MCF 10A (cell line): ENCODE measurements around the gene ARHGAP10. TPM values are rescaled to one million over a fixed set of nuclear protein-coding genes. Genes with fewer than 3 reads are reported as not detected.
A peak's percentile ranks its signal among the peaks of the same experiment; 100 is the strongest.

Experiments
- BruUV-seq: library from RNA; stranded (reverse); fragments of 400-500 nt; replicated peaks from 2 replicates; lab custom pipeline; 2021; lab: Mats Ljungman, UMichigan
- CTCF ChIA-PET: fragments of 300-600 bp; sonication (Branson Sonifier 250); formaldehyde crosslinking; extraction: SDS; loops from one replicate; lab custom pipeline; 2021; ENCODE audit warnings: antibody characterized with exemption, inconsistent platforms; lab: Yijun Ruan, JAX
- POLR2A ChIA-PET: fragments of 300-600, 350-650 bp; sonication (Branson Sonifier 250); formaldehyde crosslinking; extraction: SDS; loops from one replicate; lab custom pipeline; 2020; ENCODE audit warnings: antibody characterized with exemption, inconsistent platforms; lab: Yijun Ruan, JAX
- DNase-seq: peaks from one replicate; pipeline ENCODE4 v3.0.0-alpha.2; 2018; ENCODE audit not compliant: unreplicated experiment
- H3K27ac Mint-ChIP-seq: one replicate; pipeline ENCODE4 v1.8.0; 2022; ENCODE audit warnings: mild to moderate bottlenecking, low read depth, mixed read lengths; ENCODE audit not compliant: unreplicated experiment
- H3K27me3 Mint-ChIP-seq: one replicate; pipeline ENCODE4 v1.8.0; 2022; ENCODE audit warnings: mixed read lengths; ENCODE audit not compliant: insufficient read depth, unreplicated experiment
- H3K36me3 Mint-ChIP-seq: one replicate; pipeline ENCODE4 v1.8.0; 2022; ENCODE audit warnings: mild to moderate bottlenecking, moderate library complexity, mixed read lengths; ENCODE audit not compliant: insufficient read depth, unreplicated experiment
- H3K4me1 Mint-ChIP-seq: one replicate; pipeline ENCODE4 v1.8.0; 2022; ENCODE audit warnings: mixed read lengths; ENCODE audit not compliant: insufficient read depth, unreplicated experiment
- H3K4me3 Mint-ChIP-seq: one replicate; pipeline ENCODE4 v1.8.0; 2022; ENCODE audit warnings: mild to moderate bottlenecking, moderate library complexity, mixed read lengths; ENCODE audit not compliant: unreplicated experiment
- H3K9me3 Mint-ChIP-seq: one replicate; pipeline ENCODE4 v1.8.0; 2022; ENCODE audit warnings: mixed read lengths; ENCODE audit not compliant: unreplicated experiment
- intact Hi-C: fragments of 100-400 bp; cut with micrococcal nuclease; formaldehyde crosslinking; loops from 2 replicates; pipeline ENCODE4 v1.14.1; 2022
- total RNA-seq: library from RNA; stranded (reverse); gene quantifications from 2 replicates; pipeline ENCODE4 v1.2.3, GENCODE V29; 2022
- TF ChIP-seq, protein P1 (sequence below): fragments of 200-600 bp; IDR thresholded peaks from one replicate; pipeline ENCODE4 v1.8.0; 2022; ENCODE audit warnings: antibody characterized with exemption, mild to moderate bottlenecking; ENCODE audit not compliant: unreplicated experiment

ARHGAP10 gene
- total RNA-seq, 1 experiment from 2014 or later, result 22.4 TPM

DNA sequence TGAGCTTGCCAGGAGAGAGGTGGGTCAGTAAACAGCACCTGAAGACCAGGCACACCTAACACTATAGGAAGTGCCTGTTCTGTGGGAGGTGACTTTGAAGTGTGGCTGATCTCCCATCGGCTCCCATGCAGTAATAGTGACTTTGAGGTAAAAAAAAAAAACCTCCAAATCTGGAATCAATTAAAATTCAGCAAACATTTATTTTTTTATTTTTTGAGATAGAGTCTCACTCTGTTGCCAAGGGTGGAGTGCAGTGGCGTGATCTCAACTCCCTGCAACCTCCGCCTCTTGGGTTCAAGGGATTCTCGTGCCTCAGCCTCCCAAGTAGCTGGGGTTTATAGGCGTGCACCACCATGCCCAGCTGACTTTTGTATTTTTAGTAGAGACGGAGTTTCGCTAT is 32.4 kb downstream of the ARHGAP10 start:
- Mint-ChIP-seq H3K27ac (no peak overlapping the region), H3K27me3 (no peaks in the 10 kb centered on the region), H3K9me3 (no peaks in the 10 kb centered on the region), H3K4me1 (peaks cover 28% of the 10 kb centered on the region), H3K4me3 (no peak overlapping the region), H3K36me3 (peaks cover 8% of the 10 kb centered on the region)
- BruUV-seq, result no TSS peak
- ChIA-PET POLR2A (interaction anchor here (1.0 to 1.2 kb wide), 3 partner anchors 9 to 63 kb away, joined by 5 to 7 read pairs (median 6); no protein-coding TSS in a partner anchor), CTCF (interaction anchor here (1.1 kb wide), 1 partner anchor 102 kb away, joined by 4 read pairs; no protein-coding TSS in a partner anchor)
- intact Hi-C loops, result no loop called here
- TF ChIP-seq, protein P1, sequence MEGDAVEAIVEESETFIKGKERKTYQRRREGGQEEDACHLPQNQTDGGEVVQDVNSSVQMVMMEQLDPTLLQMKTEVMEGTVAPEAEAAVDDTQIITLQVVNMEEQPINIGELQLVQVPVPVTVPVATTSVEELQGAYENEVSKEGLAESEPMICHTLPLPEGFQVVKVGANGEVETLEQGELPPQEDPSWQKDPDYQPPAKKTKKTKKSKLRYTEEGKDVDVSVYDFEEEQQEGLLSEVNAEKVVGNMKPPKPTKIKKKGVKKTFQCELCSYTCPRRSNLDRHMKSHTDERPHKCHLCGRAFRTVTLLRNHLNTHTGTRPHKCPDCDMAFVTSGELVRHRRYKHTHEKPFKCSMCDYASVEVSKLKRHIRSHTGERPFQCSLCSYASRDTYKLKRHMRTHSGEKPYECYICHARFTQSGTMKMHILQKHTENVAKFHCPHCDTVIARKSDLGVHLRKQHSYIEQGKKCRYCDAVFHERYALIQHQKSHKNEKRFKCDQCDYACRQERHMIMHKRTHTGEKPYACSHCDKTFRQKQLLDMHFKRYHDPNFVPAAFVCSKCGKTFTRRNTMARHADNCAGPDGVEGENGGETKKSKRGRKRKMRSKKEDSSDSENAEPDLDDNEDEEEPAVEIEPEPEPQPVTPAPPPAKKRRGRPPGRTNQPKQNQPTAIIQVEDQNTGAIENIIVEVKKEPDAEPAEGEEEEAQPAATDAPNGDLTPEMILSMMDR, result no peak
- DNase-seq, result no peak

DNA sequence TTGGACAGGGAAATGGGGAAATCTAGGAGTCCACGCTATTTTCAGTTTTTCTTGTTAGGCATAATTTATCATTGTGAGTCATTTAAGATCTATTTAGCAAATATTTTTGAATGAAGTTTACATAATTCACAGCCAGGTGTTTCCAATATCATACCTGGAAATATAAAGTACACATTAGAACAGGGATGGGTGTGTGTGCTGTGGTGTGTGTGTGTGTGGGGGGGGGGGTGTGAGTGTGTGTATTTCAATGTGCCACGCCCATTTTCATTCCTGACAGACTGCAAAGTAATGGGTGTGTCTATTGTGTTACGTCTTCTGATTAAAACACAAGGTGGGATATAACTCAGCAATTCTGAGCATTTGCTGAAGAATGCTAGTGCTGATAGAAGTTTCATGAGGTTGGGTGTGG is 33.2 kb downstream of the ARHGAP10 start:
- H3K27me3 Mint-ChIP-seq, result no peaks in the 10 kb centered on the region
- intact Hi-C loops, result loop anchor here (5.0 kb wide), 1 partner anchor 33 kb away; the partner anchor contains the start of gene ARHGAP10
- no peak for DNase-seq
- H3K4me3 Mint-ChIP-seq, result no peak overlapping the region
- ChIA-PET POLR2A (interaction anchor here (1.0 to 1.2 kb wide), 3 partner anchors 8 to 62 kb away, joined by 5 to 7 read pairs (median 6); no protein-coding TSS in a partner anchor), CTCF (interaction anchor here (1.1 kb wide), 2 partner anchors 32 to 101 kb away, joined by 3 to 4 read pairs; no protein-coding TSS in a partner anchor)
- peak overlapping the region; percentile 69 for H3K27ac Mint-ChIP-seq
- H3K36me3 Mint-ChIP-seq, result peaks cover 8% of the 10 kb centered on the region
- H3K9me3 Mint-ChIP-seq, result no peaks in the 10 kb centered on the region
- TF ChIP-seq, protein P1, result no peak
- BruUV-seq, result no TSS peak
- peaks cover 30% of the 10 kb centered on the region for H3K4me1 Mint-ChIP-seq

DNA sequence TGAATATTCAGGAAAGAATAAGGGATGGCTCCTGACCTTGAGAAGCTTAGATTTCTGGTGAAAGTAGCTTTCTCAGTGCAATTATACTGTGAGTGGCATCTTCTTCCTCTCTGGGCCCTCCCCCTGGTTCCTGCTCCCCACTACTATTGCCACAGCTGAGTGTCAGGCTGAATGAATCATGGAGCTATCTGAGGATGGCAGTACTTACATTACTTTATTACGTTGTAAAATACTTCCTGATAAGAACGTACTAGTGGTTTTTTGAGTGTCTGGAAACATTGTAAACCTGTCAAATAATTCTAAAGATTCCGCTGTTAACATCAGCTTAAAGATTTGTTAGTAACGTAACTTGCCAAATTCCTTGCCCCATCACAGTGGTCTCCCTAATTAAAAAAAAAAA is 36.2 kb downstream of the ARHGAP10 start:
- H3K4me1 Mint-ChIP-seq, result peaks cover 34% of the 10 kb centered on the region

DNA sequence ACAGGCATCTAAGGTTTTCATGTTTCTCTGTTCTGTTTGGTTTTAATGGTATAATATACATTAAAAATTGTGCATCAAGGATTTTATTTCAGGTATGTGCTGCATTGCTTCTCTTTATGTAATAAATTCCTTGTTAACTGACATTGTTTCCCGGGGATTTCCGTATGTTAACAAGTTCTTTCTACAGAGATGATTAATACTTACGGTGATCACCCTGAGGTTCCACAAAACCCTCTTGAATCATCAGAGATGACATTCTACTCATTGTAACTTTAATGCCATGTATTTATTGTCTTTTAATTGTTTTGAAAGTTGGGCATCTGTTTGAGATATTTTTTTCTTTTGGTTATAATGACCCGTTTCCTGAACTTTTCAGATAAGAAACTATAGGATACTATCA is 37.5 kb downstream of the ARHGAP10 start:
- H3K4me3 Mint-ChIP-seq, result no peak overlapping the region
- ChIA-PET POLR2A (interaction anchor here (1.4 to 1.8 kb wide), 2 partner anchors 18 to 61 kb away, joined by 4 to 5 read pairs; no protein-coding TSS in a partner anchor), CTCF (interaction anchor here (1.0 to 1.7 kb wide), 2 partner anchors 74 to 97 kb away, joined by 3 to 10 read pairs; no protein-coding TSS in a partner anchor)
- H3K9me3 Mint-ChIP-seq, result no peaks in the 10 kb centered on the region
- TF ChIP-seq, protein P1, result no peak
- BruUV-seq, result no TSS peak
- H3K27me3 Mint-ChIP-seq, result no peaks in the 10 kb centered on the region
- peak; percentile 42 for DNase-seq
- H3K27ac Mint-ChIP-seq, result peak overlapping the region; percentile 49
- intact Hi-C loops, result loop anchor here (5.0 kb wide), 1 partner anchor 37 kb away; the partner anchor contains the start of gene ARHGAP10
- H3K4me1 Mint-ChIP-seq, result peaks cover 34% of the 10 kb centered on the region
- H3K36me3 Mint-ChIP-seq, result no peaks in the 10 kb centered on the region

More for the DNA sequence above, 36.2 kb downstream of the ARHGAP10 start:
- no TSS peak for BruUV-seq
- peak; percentile 57 for DNase-seq
- Mint-ChIP-seq H3K27ac (no peak overlapping the region), H3K4me3 (no peak overlapping the region), H3K9me3 (no peaks in the 10 kb centered on the region), H3K36me3 (no peaks in the 10 kb centered on the region), H3K27me3 (no peaks in the 10 kb centered on the region)
- ChIA-PET POLR2A (interaction anchor here (0.7 to 1.7 kb wide), 6 partner anchors 13 to 64 kb away, joined by 3 to 5 read pairs (median 3); no protein-coding TSS in a partner anchor), CTCF (interaction anchor here (0.6 to 2.0 kb wide), 7 partner anchors 21 to 1442 kb away, joined by 3 to 4 read pairs (median 3); no protein-coding TSS in a partner anchor)
- TF ChIP-seq, protein P1, result no peak
- intact Hi-C loops, result loop anchor here (5.0 kb wide), 1 partner anchor 36 kb away; the partner anchor contains the start of gene ARHGAP10
